ENCODE results near the gene LUC7L3.
"Not testable (repeated sequence)": the region's sequence is repeated elsewhere in the genome, so short reads cannot be mapped to it uniquely, and the experiment has no call there.

Gene LUC7L3

DNA sequence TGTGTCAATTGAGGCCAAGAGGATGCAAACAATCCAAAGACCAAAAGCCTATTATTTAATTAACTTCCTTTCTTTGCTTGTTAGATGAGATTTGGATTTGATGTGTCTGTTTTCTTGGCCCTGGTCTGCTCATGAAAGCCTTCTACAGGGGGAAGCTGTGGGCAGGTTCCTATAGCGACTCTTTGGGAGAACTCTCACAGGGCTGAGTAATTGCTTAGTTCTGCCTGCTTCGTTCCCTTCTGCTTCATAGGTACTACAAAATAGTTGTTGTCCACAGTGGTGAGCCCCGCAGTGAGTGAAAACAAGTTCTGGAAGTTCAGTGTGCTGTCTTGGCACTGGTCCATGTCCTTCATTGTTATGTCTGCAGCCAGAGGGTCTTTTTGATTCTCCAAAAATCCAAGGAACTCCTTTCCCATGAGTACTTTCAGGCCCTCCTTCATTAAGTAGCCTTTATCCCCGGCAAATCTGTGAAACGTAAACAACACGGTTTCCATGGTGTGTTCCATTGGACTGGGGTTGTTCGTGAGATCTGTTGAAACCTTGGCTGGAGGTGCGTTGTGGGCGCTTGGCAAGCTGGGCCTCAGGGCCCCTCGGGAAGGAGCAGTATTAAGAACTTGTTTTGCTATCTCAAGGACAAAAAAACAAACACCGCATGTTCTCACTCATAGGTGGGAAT, 77.9 kb downstream of the LUC7L3 start:
- Histone ChIP-seq H3K9me3 (ENCODE audit: control insufficient read depth in 1 of 2, low read length in 2 of 2) (no peaks in the 10 kb centered on the region), H3K27me3 (ENCODE audit: low read depth, low read length) (no peaks in the 10 kb centered on the region), H3K27ac (ENCODE audit: low read length) (no peak overlapping the region), H3K4me3 (ENCODE audit: low read depth in 1 of 2, low read length in 2 of 2) (no peak overlapping the region), H3K36me3 (ENCODE audit: control insufficient read depth in 1 of 2, insufficient read depth in 2 of 2, low read length in 2 of 2) (no peaks in the 10 kb centered on the region), H3K4me1 (ENCODE audit: control insufficient read depth in 1 of 2, insufficient read depth in 2 of 2, low read length in 2 of 2) (peaks cover 0 to 3% of the 10 kb centered on the region in 2 donors)

GRCh38 chr17:50798424-50799288, 79.3 kb downstream of the LUC7L3 start:
- no peaks in the 10 kb centered on the region for H3K36me3 ChIP-seq (ENCODE audit: control insufficient read depth in 1 of 2, insufficient read depth in 2 of 2, low read length in 2 of 2)
- peaks cover 0 to 3% of the 10 kb centered on the region in 2 donors for H3K4me1 ChIP-seq (ENCODE audit: control insufficient read depth in 1 of 2, insufficient read depth in 2 of 2, low read length in 2 of 2)
- H3K27ac ChIP-seq (ENCODE audit: low read length): no peak overlapping the region
- H3K4me3 ChIP-seq (ENCODE audit: low read depth in 1 of 2, low read length in 2 of 2): no peak overlapping the region
- H3K9me3 ChIP-seq (ENCODE audit: control insufficient read depth in 1 of 2, low read length in 2 of 2): no peaks in the 10 kb centered on the region
- no peaks in the 10 kb centered on the region for H3K27me3 ChIP-seq (ENCODE audit: low read depth, low read length)

- Histone ChIP-seq H3K4me3 (ENCODE audit: low read depth in 1 of 2, low read length in 2 of 2) (no peak overlapping the region), H3K27ac (ENCODE audit: low read length) (no peak overlapping the region), H3K27me3 (ENCODE audit: low read depth, low read length) (no peaks in the 10 kb centered on the region), H3K36me3 (ENCODE audit: control insufficient read depth in 1 of 2, insufficient read depth in 2 of 2, low read length in 2 of 2) (no peaks in the 10 kb centered on the region), H3K9me3 (ENCODE audit: control insufficient read depth in 1 of 2, low read length in 2 of 2) (no peaks in the 10 kb centered on the region), H3K4me1 (ENCODE audit: control insufficient read depth in 1 of 2, insufficient read depth in 2 of 2, low read length in 2 of 2) (peaks cover 0 to 3% of the 10 kb centered on the region in 2 donors)
These were observed 80.2 kb downstream of the LUC7L3 start for GRCh38 chr17:50799582-50799981.

- H3K27me3 ChIP-seq (ENCODE audit: low read depth, low read length): no peaks in the 10 kb centered on the region
- H3K4me1 ChIP-seq (ENCODE audit: control insufficient read depth in 1 of 2, insufficient read depth in 2 of 2, low read length in 2 of 2): peaks cover 0 to 3% of the 10 kb centered on the region in 2 donors
- H3K4me3 ChIP-seq (ENCODE audit: low read depth in 1 of 2, low read length in 2 of 2): no peak overlapping the region
These were observed 80.8 kb downstream of the LUC7L3 start for GRCh38 chr17:50800196-50800700.

GRCh38 chr17:50802609-50803571, 83.5 kb downstream of the LUC7L3 start:
- H3K27me3 ChIP-seq (ENCODE audit: low read depth, low read length): no peaks in the 10 kb centered on the region
- H3K9me3 ChIP-seq (ENCODE audit: control insufficient read depth in 1 of 2, low read length in 2 of 2): no peaks in the 10 kb centered on the region
- no peak overlapping the region for H3K4me3 ChIP-seq (ENCODE audit: low read depth in 1 of 2, low read length in 2 of 2)
- H3K36me3 ChIP-seq (ENCODE audit: control insufficient read depth in 1 of 2, insufficient read depth in 2 of 2, low read length in 2 of 2): no peaks in the 10 kb centered on the region
- H3K4me1 ChIP-seq (ENCODE audit: control insufficient read depth in 1 of 2, insufficient read depth in 2 of 2, low read length in 2 of 2): peaks cover 0 to 4% of the 10 kb centered on the region in 2 donors
- no peak overlapping the region for H3K27ac ChIP-seq (ENCODE audit: low read length)

More at GRCh38 chr17:50800196-50800700, 80.8 kb downstream of the LUC7L3 start:
- H3K36me3 ChIP-seq (ENCODE audit: control insufficient read depth in 1 of 2, insufficient read depth in 2 of 2, low read length in 2 of 2): no peaks in the 10 kb centered on the region
- H3K27ac ChIP-seq (ENCODE audit: low read length): no peak overlapping the region
- H3K9me3 ChIP-seq (ENCODE audit: control insufficient read depth in 1 of 2, low read length in 2 of 2): no peaks in the 10 kb centered on the region

GRCh38 chr17:50803676-50804075, 84.3 kb downstream of the LUC7L3 start:
- H3K36me3 ChIP-seq (ENCODE audit: control insufficient read depth in 1 of 2, insufficient read depth in 2 of 2, low read length in 2 of 2): no peaks in the 10 kb centered on the region
- no peaks in the 10 kb centered on the region for H3K27me3 ChIP-seq (ENCODE audit: low read depth, low read length)
- H3K27ac ChIP-seq (ENCODE audit: low read length): no peak overlapping the region

DNA sequence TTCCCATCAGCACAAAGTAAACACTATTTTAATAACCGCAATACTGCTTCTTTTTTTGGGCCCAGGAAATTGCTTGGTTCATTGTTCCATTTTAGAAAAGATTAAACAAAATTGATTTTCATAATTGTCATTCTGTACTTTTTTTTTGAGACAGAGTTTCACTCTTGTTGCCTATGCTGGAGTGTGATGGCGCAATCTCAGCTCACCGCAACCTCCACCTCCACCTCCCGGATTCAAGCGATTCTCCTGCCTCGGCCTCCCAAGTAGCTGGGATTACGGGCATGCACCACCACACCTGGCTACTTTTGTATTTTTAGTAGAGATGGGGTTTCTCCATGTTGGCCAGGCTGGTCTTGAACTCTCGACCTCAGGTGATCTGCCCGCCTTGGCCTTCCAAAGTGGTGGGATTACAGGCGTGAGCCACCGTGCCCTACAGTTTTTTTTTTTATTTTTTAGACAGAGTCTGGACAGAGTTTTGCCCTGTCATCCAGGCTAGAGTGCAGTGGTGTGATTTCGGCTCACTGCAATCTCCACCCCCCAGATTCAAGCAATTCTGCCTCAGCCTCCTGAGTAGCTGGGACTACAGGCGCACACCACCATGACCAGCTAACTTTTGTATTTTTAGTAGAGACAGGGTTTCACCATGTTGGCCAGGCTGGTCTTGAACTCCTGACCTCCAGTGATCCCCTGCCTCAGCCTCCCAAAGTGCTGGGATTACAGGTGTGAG, 85.5 kb downstream of the LUC7L3 start:
- not testable (repeated sequence) for H3K4me3 ChIP-seq (ENCODE audit: low read depth in 1 of 2, low read length in 2 of 2); H3K36me3 ChIP-seq (ENCODE audit: control insufficient read depth in 1 of 2, insufficient read depth in 2 of 2, low read length in 2 of 2); H3K4me1 ChIP-seq (ENCODE audit: control insufficient read depth in 1 of 2, insufficient read depth in 2 of 2, low read length in 2 of 2); H3K27me3 ChIP-seq (ENCODE audit: low read depth, low read length); H3K9me3 ChIP-seq (ENCODE audit: control insufficient read depth in 1 of 2, low read length in 2 of 2); H3K27ac ChIP-seq (ENCODE audit: low read length)

More at GRCh38 chr17:50803676-50804075, 84.3 kb downstream of the LUC7L3 start:
- peaks cover 0 to 4% of the 10 kb centered on the region in 2 donors for H3K4me1 ChIP-seq (ENCODE audit: control insufficient read depth in 1 of 2, insufficient read depth in 2 of 2, low read length in 2 of 2)
- no peaks in the 10 kb centered on the region for H3K9me3 ChIP-seq (ENCODE audit: control insufficient read depth in 1 of 2, low read length in 2 of 2)
- H3K4me3 ChIP-seq (ENCODE audit: low read depth in 1 of 2, low read length in 2 of 2): no peak overlapping the region

DNA sequence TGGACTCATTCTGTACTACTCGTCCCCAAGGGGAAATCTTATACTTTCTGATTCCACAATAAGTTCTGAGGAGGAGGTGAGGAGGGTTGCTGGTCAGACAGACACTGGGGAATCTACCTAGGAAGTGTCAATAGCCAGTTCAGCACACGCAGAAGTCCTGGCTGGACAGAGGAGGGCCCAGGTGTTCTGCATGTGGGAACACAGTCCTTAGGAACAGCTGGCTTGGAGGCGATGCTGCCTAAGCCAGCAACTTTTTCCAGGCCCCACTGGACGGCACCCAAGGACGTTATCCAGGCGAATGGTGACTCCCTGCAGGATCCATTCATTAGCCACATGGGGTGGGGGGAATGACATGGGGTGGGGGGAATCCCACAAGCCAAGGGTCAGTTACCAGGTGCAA, 86.1 kb downstream of the LUC7L3 start:
- Histone ChIP-seq H3K27ac (ENCODE audit: low read length) (no peak overlapping the region), H3K27me3 (ENCODE audit: low read depth, low read length) (no peaks in the 10 kb centered on the region), H3K36me3 (ENCODE audit: control insufficient read depth in 1 of 2, insufficient read depth in 2 of 2, low read length in 2 of 2) (no peaks in the 10 kb centered on the region), H3K4me3 (ENCODE audit: low read depth in 1 of 2, low read length in 2 of 2) (no peak overlapping the region), H3K9me3 (ENCODE audit: control insufficient read depth in 1 of 2, low read length in 2 of 2) (no peaks in the 10 kb centered on the region), H3K4me1 (ENCODE audit: control insufficient read depth in 1 of 2, insufficient read depth in 2 of 2, low read length in 2 of 2) (peaks cover 0 to 4% of the 10 kb centered on the region in 2 donors)
